ENCODE results near the gene PPP1R14C.
A peak's percentile ranks its signal among the peaks of the same experiment; 100 is the strongest.
"Not testable (repeated sequence)": the region's sequence is repeated elsewhere in the genome, so short reads cannot be mapped to it uniquely, and the experiment has no call there.

PPP1R14C gene

GRCh38 chr6:150142670-150143515 is at the start of gene PPP1R14C:
Gene PPP1R14C, plus strand, starts transcription at chr6:150143044. Its CDS starts 149 bp downstream, at chr6:150143193.
- no peak for DNase-seq

- DNase-seq: no peak
These were observed 49.4 kb upstream of the PPP1R14C start for GRCh38 chr6:150093397-150093796.

- no peak for DNase-seq
These were observed 44.7 kb upstream of the PPP1R14C start for GRCh38 chr6:150098155-150098554.

- no peak for DNase-seq
These were observed 43.3 kb upstream of the PPP1R14C start for GRCh38 chr6:150099546-150099945.

- no peak for DNase-seq
These were observed 42.9 kb upstream of the PPP1R14C start for GRCh38 chr6:150099953-150100352.

- DNase-seq: no peak
These were observed 42.1 kb upstream of the PPP1R14C start for GRCh38 chr6:150100745-150101144.

- no peak for DNase-seq
These were observed 40.0 kb upstream of the PPP1R14C start for GRCh38 chr6:150102750-150103270.

GRCh38 chr6:150112233-150112632 is 30.6 kb upstream of the PPP1R14C start:
- DNase-seq: no peak

- DNase-seq: no peak
These were observed 27.1 kb upstream of the PPP1R14C start for GRCh38 chr6:150115769-150116168.

- DNase-seq: no peak
These were observed 26.5 kb upstream of the PPP1R14C start for GRCh38 chr6:150116200-150116800.

GRCh38 chr6:150118203-150118602 is 24.6 kb upstream of the PPP1R14C start:
- no peak for DNase-seq

GRCh38 chr6:150118627-150119026 is 24.2 kb upstream of the PPP1R14C start:
- DNase-seq: no peak

GRCh38 chr6:150119173-150119572 is 23.7 kb upstream of the PPP1R14C start:
- peak; percentile 53 for DNase-seq

- no peak for DNase-seq
These were observed 19.2 kb upstream of the PPP1R14C start for GRCh38 chr6:150123645-150124044.

- DNase-seq: no peak
These were observed 18.6 kb upstream of the PPP1R14C start for GRCh38 chr6:150124235-150124634.

- no peak for DNase-seq
These were observed 16.1 kb upstream of the PPP1R14C start for GRCh38 chr6:150126641-150127291.

GRCh38 chr6:150128425-150128824 is 14.4 kb upstream of the PPP1R14C start:
- no peak for DNase-seq

- DNase-seq: no peak
These were observed 13.0 kb upstream of the PPP1R14C start for GRCh38 chr6:150129616-150130505.

GRCh38 chr6:150133686-150134085 is 9.2 kb upstream of the PPP1R14C start:
- DNase-seq: no peak

GRCh38 chr6:150134280-150134920 is 8.4 kb upstream of the PPP1R14C start:
- DNase-seq: no peak

GRCh38 chr6:150137711-150138110 is 5.1 kb upstream of the PPP1R14C start:
- DNase-seq: not testable (repeated sequence)

- no peak for DNase-seq
These were observed 4.2 kb upstream of the PPP1R14C start for GRCh38 chr6:150138638-150139037.
